C4-2B (cell line): ENCODE results near the gene UTS2B.

Experiments
- ZFX ChIP-seq: fragments of 450-650 bp; IDR thresholded peaks from 2 replicates; pipeline ENCODE4 v1.6.1; 2017
- TF ChIP-seq, protein P1 (sequence below): fragments of 450-650 bp; conservative IDR thresholded peaks from 2 replicates; pipeline ENCODE4 v1.5.1; 2017; ENCODE audit warnings: mild to moderate bottlenecking

DNA sequence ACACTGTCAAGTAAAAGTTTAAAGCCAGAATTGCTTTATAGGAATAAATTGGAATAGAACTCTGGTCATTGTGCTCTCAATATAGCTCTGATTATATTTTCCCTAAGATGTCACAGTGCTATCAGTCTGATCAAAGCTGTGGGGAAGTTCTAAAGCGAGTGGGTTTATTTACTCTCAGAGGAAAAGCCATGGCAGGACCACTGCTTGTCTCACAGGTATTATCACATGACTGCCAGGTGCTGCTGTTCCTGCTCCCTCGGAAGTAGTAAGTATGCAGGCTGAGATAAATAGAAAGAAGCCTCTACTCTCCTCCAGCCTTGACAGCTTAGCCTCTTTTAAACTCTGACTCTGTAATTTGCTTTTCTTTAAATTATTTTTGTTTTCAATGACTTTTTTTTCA lies 49.1 kb upstream of the UTS2B start:
- TF ChIP-seq, protein P1, sequence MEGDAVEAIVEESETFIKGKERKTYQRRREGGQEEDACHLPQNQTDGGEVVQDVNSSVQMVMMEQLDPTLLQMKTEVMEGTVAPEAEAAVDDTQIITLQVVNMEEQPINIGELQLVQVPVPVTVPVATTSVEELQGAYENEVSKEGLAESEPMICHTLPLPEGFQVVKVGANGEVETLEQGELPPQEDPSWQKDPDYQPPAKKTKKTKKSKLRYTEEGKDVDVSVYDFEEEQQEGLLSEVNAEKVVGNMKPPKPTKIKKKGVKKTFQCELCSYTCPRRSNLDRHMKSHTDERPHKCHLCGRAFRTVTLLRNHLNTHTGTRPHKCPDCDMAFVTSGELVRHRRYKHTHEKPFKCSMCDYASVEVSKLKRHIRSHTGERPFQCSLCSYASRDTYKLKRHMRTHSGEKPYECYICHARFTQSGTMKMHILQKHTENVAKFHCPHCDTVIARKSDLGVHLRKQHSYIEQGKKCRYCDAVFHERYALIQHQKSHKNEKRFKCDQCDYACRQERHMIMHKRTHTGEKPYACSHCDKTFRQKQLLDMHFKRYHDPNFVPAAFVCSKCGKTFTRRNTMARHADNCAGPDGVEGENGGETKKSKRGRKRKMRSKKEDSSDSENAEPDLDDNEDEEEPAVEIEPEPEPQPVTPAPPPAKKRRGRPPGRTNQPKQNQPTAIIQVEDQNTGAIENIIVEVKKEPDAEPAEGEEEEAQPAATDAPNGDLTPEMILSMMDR, result no peak
- no peak for TF ChIP-seq ZFX
